Sigmoid colon (tissue), 4 donors: ENCODE results near the gene GOLPH3.

Experiments used
- CTCF ChIP-seq, 4 experiments: fragments of 450-650 bp in 3 of 4; fragments of 200-600 bp in 1 of 4; IDR thresholded peaks; one replicate each; pipeline ENCODE4 v1.5.1; 2016 to 2019; ENCODE audit warnings: antibody characterized with exemption in 4 of 4, mild to moderate bottlenecking in 3 of 4, moderate library complexity in 2 of 4
- EP300 ChIP-seq, 4 donors: sonication (generic); formaldehyde crosslinking; IDR thresholded peaks; one replicate each; pipeline ENCODE4 v1.6.1; 2017; ENCODE audit warnings: antibody characterized with exemption in 4 of 4
- POLR2A ChIP-seq, 2 donors: fragments of 450-650 bp; IDR thresholded peaks; one replicate each; pipeline ENCODE4 v1.6.1; 2016; ENCODE audit warnings: antibody characterized with exemption in 2 of 2, mild to moderate bottlenecking in 2 of 2, moderate library complexity in 2 of 2
- POLR2AphosphoS5 ChIP-seq, 4 donors: sonication (generic); formaldehyde crosslinking; IDR thresholded peaks; one replicate each; pipeline ENCODE4 v1.6.1; 2017; ENCODE audit warnings: antibody characterized with exemption in 4 of 4

GRCh38 chr5:32157078-32157477, 17.0 kb downstream of the GOLPH3 start:
- TF ChIP-seq POLR2A (IDR thresholded peaks at IDR 0.05), result no peak
- TF ChIP-seq CTCF (IDR thresholded peaks at IDR 0.05), result no peak
- no peak for TF ChIP-seq EP300 (IDR thresholded peaks at IDR 0.05)
- TF ChIP-seq POLR2AphosphoS5 (IDR thresholded peaks at IDR 0.05), result no peak
